Natural killer cell (primary cell): ENCODE data around the gene PAK5. TPM values are rescaled to one million over a fixed set of nuclear protein-coding genes. Genes with fewer than 3 reads are reported as not detected.

Experiments
- ATAC-seq, 3 donors: fragments of 150-1000 bp in 2 of 3; fragments of 200-7000 bp in 1 of 3; cut with Tn5 transposase; 1 replicate in 1 of 3; 2 replicates in 2 of 3; pipeline ENCODE4 v1.10.0; 2021; ENCODE audit warnings: mild to moderate bottlenecking in 2 of 3, moderate library complexity in 2 of 3
- DNase-seq, 2 donors: peaks; one replicate each; pipeline versions ENCODE4 v3.0.0 to v3.0.0-alpha.2; 2013 to 2021; ENCODE audit warnings: mixed read lengths in 1 of 2
- H3K27ac ChIP-seq: one replicate; pipeline ENCODE4 v1.5.1; 2013; ENCODE audit warnings: mild to moderate bottlenecking, low read length
- H3K27me3 ChIP-seq: one replicate; pipeline ENCODE4 v1.6.1; 2013; ENCODE audit warnings: low read length; ENCODE audit not compliant: control insufficient read depth, insufficient read depth
- H3K36me3 ChIP-seq: one replicate; pipeline ENCODE4 v1.6.1; 2013; ENCODE audit warnings: low read length; ENCODE audit not compliant: control insufficient read depth, insufficient read depth
- H3K4me1 ChIP-seq: one replicate; pipeline ENCODE4 v1.6.1; 2013; ENCODE audit warnings: low read length; ENCODE audit not compliant: control insufficient read depth, insufficient read depth
- H3K4me3 ChIP-seq: one replicate; pipeline ENCODE4 v1.5.1; 2013; ENCODE audit warnings: low read length
- H3K9me3 ChIP-seq: one replicate; pipeline ENCODE4 v1.6.1; 2013; ENCODE audit warnings: low read length; ENCODE audit not compliant: control insufficient read depth, insufficient read depth
- H3K27ac Mint-ChIP-seq, 2 donors: one replicate each; pipeline ENCODE4 v1.8.0; 2022; ENCODE audit warnings: mild to moderate bottlenecking in 2 of 2, mixed read lengths in 2 of 2, moderate library complexity in 1 of 2
- H3K27me3 Mint-ChIP-seq, 2 donors: one replicate each; pipeline ENCODE4 v1.8.0; 2022; ENCODE audit warnings: low read depth in 2 of 2, mixed read lengths in 2 of 2
- H3K36me3 Mint-ChIP-seq: one replicate; pipeline ENCODE4 v1.8.0; 2022; ENCODE audit warnings: mixed read lengths
- H3K4me1 Mint-ChIP-seq, 2 donors: one replicate each; pipeline ENCODE4 v1.8.0; 2022; ENCODE audit warnings: mixed read lengths in 2 of 2
- H3K4me3 Mint-ChIP-seq: one replicate; pipeline ENCODE4 v1.8.0; 2022; ENCODE audit warnings: mild to moderate bottlenecking, moderate library complexity, mixed read lengths
- H3K9me3 Mint-ChIP-seq, 2 donors: one replicate each; pipeline ENCODE4 v1.8.0; 2022; ENCODE audit warnings: mixed read lengths in 2 of 2
- WGBS: methylation state at CpG from one replicate; pipeline ENCODE4 v1.1.7; 2013; ENCODE audit warnings: missing lambda C conversion rate; ENCODE audit not compliant: insufficient coverage; 5-methylcytosine and 5-hydroxymethylcytosine counted together
- intact Hi-C: fragments of 100-400 bp; cut with micrococcal nuclease; formaldehyde crosslinking; loops from one replicate; pipeline ENCODE4 v1.14.2; 2022
- total RNA-seq, 4 donors: library from RNA; stranded (reverse); fragments of 120-200 nt in 1 of 4; gene quantifications; one replicate each; pipeline versions ENCODE4 v1.2.3 to v1.2.4, GENCODE V29; 2013 to 2022
- TF ChIP-seq, protein P1 (sequence below): fragments of 200-600 bp; IDR thresholded peaks from one replicate; pipeline ENCODE4 v1.8.0; 2022; ENCODE audit warnings: antibody characterized with exemption

Gene PAK5
- total RNA-seq, 3 donors from 2014 or later (not counting 1 experiment from before 2014, with no cell fraction given): not detected

DNA sequence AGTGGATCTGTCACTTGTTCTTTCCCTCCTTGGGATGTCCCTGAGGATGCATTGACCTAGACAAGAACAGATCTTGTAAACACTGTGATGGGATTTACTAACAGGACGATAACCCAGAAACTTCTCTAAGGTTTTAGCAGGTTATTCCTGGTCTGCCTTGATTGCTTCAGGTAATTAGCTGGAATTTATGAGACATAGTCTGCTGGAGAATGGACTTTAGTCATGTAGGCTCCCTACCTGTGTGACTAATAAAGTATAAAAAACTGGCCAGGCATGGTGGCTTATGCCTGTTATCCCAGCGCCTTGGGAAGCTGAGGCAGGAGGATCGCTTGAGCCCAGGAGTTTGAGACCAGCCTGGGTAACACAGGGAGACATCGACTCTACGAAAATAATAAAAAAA lies 96.1 kb downstream of the PAK5 start:
- DNase-seq (no peak), ATAC-seq (no peak)
- Mint-ChIP-seq H3K27ac (no peak overlapping the region), H3K36me3 (no peaks in the 10 kb centered on the region), H3K27me3 (no peaks in the 10 kb centered on the region), H3K9me3 (peaks cover 3 to 6% of the 10 kb centered on the region in 2 donors), H3K4me1 (no peaks in the 10 kb centered on the region), H3K4me3 (no peak overlapping the region)
- H3K4me3 ChIP-seq: no peak overlapping the region
- 86% methylated on average over 5 of the region's 5 CpGs for WGBS
- H3K27me3 ChIP-seq: no peaks in the 10 kb centered on the region
- intact Hi-C loops: no loop called here
- H3K4me1 ChIP-seq: no peaks in the 10 kb centered on the region
- peaks cover 2% of the 10 kb centered on the region for H3K9me3 ChIP-seq
- no peak overlapping the region for H3K27ac ChIP-seq
- TF ChIP-seq, protein P1, sequence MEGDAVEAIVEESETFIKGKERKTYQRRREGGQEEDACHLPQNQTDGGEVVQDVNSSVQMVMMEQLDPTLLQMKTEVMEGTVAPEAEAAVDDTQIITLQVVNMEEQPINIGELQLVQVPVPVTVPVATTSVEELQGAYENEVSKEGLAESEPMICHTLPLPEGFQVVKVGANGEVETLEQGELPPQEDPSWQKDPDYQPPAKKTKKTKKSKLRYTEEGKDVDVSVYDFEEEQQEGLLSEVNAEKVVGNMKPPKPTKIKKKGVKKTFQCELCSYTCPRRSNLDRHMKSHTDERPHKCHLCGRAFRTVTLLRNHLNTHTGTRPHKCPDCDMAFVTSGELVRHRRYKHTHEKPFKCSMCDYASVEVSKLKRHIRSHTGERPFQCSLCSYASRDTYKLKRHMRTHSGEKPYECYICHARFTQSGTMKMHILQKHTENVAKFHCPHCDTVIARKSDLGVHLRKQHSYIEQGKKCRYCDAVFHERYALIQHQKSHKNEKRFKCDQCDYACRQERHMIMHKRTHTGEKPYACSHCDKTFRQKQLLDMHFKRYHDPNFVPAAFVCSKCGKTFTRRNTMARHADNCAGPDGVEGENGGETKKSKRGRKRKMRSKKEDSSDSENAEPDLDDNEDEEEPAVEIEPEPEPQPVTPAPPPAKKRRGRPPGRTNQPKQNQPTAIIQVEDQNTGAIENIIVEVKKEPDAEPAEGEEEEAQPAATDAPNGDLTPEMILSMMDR: no peak
- H3K36me3 ChIP-seq: no peaks in the 10 kb centered on the region

DNA sequence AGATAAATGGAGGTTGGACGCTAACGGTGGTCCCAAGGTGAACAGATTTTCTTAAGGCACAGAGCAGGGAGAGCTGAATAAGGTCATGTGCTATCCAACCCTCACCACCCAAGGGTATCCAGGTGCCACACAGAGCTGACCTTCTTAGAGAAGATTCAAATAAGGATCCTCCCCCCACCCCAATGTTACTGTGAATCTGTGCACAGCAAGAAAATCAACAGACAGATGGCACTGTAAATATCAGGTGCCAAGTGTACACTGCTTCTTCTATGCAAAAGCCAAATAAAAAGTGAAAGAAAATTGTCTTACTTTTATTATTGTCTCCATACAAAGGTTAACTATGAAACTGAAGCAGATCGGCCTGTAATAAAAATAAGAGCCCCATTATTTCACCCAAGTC lies 96.9 kb downstream of the PAK5 start:
- Histone ChIP-seq H3K27me3 (no peaks in the 10 kb centered on the region), H3K4me1 (no peaks in the 10 kb centered on the region), H3K9me3 (peaks cover 2% of the 10 kb centered on the region), H3K36me3 (no peaks in the 10 kb centered on the region), H3K27ac (no peak overlapping the region), H3K4me3 (no peak overlapping the region)
- Mint-ChIP-seq H3K4me1 (no peaks in the 10 kb centered on the region), H3K9me3 (peaks cover 3 to 6% of the 10 kb centered on the region in 2 donors), H3K36me3 (no peaks in the 10 kb centered on the region), H3K4me3 (no peak overlapping the region), H3K27me3 (no peaks in the 10 kb centered on the region), H3K27ac (no peak overlapping the region)
- intact Hi-C loops: no loop called here
- TF ChIP-seq, protein P1: no peak
- DNase-seq: no peak
- WGBS: 93% methylated on average over 2 of the region's 3 CpGs
- no peak for ATAC-seq

- H3K4me3 Mint-ChIP-seq: no peak overlapping the region
- H3K36me3 Mint-ChIP-seq: no peaks in the 10 kb centered on the region
These were observed 98.4 kb downstream of the PAK5 start for GRCh38 chr20:9740486-9740885.

DNA sequence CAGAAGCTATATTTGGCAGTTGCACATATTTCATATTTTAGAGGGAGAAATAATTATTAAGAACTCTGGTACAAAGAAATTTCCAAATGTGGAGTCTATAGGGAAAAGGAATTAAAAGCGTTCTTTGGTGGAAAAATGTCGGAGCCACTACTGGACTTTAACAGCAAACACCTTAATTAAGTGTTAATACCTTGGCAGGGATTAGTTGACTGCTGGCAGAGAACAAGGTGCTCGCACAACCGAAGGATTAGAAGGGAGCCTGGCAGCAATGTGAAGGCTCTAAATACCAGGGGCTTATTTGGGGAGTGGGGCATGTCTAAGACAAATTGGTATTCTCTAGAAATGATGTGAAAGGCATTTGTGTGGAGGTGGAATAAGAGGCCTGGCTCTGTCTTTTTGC lies 98.9 kb downstream of the PAK5 start:
- H3K36me3 ChIP-seq: no peaks in the 10 kb centered on the region
- DNase-seq: no peak
- H3K36me3 Mint-ChIP-seq: no peaks in the 10 kb centered on the region
- no peak overlapping the region for H3K4me3 Mint-ChIP-seq
- no peaks in the 10 kb centered on the region for H3K27me3 Mint-ChIP-seq
- no peak for ATAC-seq
- H3K27ac Mint-ChIP-seq: no peak overlapping the region
- no peaks in the 10 kb centered on the region for H3K27me3 ChIP-seq
- 88% methylated on average over 4 of the region's 4 CpGs for WGBS
- no peaks in the 10 kb centered on the region for H3K4me1 ChIP-seq
- TF ChIP-seq, protein P1: no peak
- H3K4me1 Mint-ChIP-seq: no peaks in the 10 kb centered on the region
- intact Hi-C loops: no loop called here
- peaks cover 2% of the 10 kb centered on the region for H3K9me3 ChIP-seq
- peaks cover 6 to 9% of the 10 kb centered on the region in 2 donors for H3K9me3 Mint-ChIP-seq
- H3K4me3 ChIP-seq: no peak overlapping the region
- no peak overlapping the region for H3K27ac ChIP-seq

More at GRCh38 chr20:9740486-9740885, 98.4 kb downstream of the PAK5 start:
- ATAC-seq: no peak
- intact Hi-C loops: no loop called here
- H3K27ac ChIP-seq: no peak overlapping the region
- H3K4me1 ChIP-seq: no peaks in the 10 kb centered on the region
- no peak overlapping the region for H3K4me3 ChIP-seq
- H3K4me1 Mint-ChIP-seq: no peaks in the 10 kb centered on the region
- H3K27ac Mint-ChIP-seq: no peak overlapping the region
- no peak for DNase-seq
- H3K36me3 ChIP-seq: no peaks in the 10 kb centered on the region
- TF ChIP-seq, protein P1: no peak
- H3K27me3 ChIP-seq: no peaks in the 10 kb centered on the region
- WGBS: 71% methylated on average over 5 of the region's 5 CpGs
- peaks cover 2% of the 10 kb centered on the region for H3K9me3 ChIP-seq
- no peaks in the 10 kb centered on the region for H3K27me3 Mint-ChIP-seq
- peaks cover 5 to 8% of the 10 kb centered on the region in 2 donors for H3K9me3 Mint-ChIP-seq
